AG08396 (cell line): ENCODE results near the gene HERC2.
A peak's percentile ranks its signal among the peaks of the same experiment; 100 is the strongest.
"Not testable (repeated sequence)": the region's sequence is repeated elsewhere in the genome, so short reads cannot be mapped to it uniquely, and the experiment has no call there.

Source experiments
- DNase-seq: peaks from one replicate; pipeline ENCODE4 v3.0.0; 2012; ENCODE audit warnings: low spot score, mixed read lengths

Gene HERC2

DNA sequence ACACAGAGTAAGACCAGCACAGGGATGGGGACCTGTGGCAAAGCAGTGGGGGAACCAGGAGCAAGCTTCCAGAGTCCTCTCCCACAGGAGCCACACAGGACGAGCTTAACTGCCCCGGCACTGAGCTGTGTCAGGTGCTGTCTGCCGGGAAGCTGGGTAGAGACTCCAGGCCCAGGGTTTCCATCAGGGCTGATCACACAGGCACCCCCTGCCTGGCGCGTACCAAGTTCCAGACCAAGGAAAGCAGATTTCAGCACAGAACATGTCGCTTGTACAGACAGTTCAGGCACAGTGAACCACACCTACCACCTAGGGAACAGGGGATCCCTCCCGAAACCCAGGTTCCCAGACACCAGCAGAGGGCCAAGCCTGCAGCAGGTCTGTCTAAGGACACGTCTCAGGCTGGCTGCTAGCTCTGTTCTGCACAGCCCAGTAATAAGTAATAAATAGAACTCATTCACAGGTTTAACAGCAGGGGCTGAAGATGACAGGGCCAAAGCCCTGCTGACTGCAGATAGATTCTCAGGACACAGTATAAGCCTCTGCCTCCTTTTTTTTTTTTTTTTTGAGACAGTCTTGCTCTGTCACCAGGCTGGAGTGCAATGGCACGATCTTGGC, 192.6 kb downstream of the HERC2 start:
- DNase-seq = no peak

DNA sequence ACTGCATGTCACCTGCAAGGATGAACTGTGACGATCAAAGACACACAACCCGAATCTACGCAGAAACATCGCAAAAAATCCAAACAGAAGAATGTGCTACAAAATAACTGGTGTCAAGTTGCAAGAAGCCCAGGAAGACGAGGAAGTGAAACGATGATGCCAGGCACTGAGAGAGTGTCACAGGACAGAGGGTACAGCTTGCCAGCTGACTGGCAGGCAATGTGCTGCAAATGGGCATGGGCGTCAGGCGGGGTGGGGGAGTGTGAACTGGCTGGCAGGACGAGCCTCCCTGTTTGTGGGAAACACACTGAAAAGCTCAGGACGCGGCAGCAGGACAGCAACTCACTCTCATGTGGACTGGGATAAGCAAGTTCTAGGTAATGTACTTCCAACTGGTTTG, 193.9 kb downstream of the HERC2 start:
- DNase-seq = no peak

DNA sequence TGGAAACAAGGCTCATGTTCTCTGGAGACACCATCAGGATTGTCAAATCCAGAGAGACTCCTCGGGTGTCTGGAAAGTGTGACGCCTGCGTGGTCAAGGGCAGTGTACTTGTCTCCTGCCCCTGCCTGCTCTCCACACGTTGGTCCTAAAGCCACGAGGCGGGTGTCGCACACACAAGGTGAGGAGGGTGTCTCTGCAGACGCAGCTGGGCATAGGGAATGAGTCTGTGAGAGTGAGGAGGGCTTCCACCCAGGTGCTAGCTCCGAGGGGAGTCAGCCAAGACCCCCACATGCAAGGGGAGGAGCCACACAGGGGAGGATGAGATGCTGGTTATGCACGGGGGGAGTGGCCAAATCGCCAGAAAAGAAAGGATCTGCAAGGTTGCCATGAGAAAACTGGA, 194.9 kb downstream of the HERC2 start:
- no peak for DNase-seq

DNA sequence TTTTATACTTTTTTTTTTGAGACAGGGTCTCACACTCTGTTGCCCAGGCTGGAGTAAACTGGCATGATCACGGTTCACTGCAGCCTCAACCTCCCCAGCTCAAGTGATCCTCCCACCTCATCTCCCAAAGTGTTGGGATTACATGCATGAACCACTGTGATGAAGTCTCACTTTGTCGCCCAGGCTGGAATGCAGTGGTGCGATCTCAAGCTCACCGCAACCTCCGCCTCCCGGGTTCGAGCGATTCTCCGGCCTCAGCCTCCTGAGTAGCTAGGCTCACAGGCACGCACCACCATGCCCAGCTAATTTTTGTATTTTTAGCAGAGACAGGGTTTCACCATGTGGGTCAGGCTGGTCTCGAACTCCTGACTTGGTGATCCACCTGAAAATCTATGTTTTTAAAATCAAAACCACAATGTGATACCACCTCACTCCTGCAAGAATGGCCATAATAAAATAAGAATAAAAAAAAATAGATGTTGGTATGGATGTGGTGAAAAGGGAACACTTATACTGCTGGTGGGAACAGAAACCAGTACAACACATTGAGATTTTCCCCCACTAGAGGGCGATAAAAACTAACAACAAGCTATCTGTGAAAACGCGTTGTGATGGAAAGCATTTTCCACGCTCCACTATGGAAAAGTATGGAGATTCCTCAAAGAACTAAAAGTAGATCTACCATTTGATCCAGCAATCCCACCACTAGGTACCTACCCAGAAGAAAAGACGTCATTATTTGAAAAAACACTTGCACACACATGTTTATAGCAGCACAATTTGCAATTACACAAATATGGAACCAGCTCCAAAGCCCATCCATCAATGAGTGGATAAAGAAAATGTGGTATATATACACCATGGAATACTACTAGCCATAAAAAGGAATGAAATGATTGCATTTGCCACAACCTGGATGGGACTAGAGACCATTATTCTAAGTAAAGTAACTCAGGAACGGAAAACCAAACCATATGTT, 196.0 kb downstream of the HERC2 start:
- peak; percentile 62 for DNase-seq

DNA sequence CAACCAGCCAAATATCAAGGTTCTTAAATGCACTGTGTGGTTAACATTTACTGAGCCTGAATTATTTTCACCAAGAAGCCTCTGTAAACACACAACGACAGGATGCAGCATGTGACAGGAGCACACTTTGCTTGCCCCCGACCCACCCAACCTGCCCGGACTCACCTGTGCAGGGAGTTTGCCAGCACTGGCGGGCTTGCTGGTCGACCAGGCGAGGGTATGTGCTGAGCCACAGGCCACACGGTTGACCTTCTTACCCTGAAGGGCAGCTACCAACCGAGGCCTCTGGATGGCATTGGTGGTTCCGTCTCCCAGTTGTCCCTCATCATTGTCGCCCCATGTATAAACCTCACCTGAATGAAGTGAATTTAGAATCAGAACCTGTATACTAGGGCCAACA, 197.1 kb downstream of the HERC2 start:
- no peak for DNase-seq

DNA sequence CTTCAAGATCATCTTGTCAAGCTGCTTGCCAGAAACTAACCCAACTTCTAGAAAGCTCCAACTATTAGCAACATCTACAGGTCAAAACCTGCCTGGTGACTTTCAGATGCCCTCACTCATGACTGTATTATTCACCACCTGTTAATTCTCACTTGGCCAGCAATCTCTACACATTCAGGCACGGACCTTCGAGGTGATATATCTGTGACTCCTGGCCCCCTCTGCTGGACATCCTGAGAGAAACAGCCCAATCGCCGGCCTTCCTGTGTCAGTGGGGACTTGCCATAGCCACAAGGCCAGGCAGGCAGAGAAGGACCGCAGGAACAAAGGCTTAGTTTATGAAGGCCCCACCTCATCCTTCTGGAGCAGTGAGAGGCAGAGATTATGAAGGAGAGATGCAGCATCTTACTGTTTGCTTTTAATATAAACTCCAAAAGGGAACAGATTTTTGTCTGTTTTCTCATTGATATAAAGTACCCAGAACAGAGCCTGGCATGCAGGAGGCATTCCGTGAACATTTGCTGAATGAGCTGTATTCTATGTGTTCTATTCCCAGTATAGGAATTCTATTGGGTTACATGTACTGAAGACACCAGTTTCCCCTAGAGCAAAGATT, 198.5 kb downstream of the HERC2 start:
- peak; percentile 86 for DNase-seq

DNA sequence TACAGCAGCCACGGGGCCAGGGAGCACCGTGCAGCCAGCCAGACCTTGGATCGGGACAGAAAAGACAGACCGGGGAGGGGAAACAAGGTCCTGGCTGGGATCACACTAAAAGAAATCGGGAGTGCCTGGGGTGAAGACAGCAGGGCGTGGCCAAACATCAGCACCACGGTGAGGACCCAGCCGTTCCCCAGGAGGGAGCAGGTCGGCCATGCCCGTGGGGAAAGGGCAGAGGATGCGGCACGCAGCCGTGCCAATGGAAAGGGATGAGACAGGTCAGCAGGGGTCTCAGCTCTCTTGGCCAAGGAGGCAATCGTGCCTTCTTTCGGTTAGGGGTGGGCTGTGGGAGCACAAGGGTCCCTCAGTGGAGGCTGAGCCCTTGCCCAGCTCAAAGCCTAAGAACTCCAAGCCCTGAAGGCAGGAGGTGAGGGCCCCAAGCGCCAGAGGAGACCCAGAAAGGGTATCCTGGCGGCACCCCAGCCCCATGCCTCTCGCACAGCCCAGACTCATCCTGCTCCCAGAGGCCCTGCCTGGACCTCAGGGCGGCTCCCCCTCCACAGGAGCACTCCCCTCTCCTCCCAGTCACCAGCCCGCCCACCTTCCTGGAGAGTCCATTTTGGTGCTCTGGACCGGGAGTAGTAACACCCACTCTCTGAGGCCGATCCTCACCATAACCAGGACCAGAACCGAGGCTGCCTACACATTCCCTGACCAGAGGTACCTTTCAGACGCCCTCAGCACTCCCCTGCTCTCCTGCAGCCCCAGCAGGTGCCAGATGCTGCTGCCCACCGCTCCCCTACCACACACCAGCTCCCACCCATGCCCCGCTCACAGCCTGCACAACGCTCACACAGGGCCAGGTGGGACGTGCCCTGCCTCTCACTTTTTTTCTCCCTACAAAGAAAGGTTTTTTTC, 199.7 kb downstream of the HERC2 start:
- DNase-seq = no peak

DNA sequence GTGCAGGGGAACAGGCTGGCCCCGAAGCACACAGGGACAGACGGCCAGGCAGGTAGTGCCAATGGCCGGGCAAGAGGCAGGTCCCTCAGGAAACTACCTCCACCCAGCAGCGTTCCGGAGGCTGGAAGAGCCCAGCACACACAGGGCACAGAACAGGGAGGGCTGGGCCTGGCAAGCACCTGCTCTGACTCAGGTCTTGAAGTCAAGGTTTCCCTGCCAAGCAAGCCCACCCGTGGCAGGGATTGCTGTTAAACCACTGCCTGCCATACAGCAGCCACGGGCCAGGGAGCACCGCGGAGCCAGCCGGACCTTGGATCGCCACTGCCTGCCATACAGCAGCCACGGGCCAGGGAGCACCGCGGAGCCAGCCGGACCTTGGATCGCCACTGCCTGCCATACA, 200.4 kb downstream of the HERC2 start:
- not testable (repeated sequence) for DNase-seq

DNA sequence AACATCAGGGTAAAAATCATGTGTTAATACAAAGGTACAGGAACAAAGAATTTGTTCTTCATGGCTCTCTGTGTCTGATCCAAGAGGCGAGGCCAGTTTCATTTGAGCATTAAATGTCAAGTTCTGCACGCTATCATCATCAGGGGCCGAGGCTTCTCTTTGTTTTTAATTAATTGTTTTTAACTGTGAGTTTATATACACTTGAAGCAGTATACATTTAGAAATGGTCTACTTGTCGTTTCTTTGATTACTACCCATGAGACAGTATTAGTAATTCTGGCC, 201.7 kb downstream of the HERC2 start:
- no peak for DNase-seq

DNA sequence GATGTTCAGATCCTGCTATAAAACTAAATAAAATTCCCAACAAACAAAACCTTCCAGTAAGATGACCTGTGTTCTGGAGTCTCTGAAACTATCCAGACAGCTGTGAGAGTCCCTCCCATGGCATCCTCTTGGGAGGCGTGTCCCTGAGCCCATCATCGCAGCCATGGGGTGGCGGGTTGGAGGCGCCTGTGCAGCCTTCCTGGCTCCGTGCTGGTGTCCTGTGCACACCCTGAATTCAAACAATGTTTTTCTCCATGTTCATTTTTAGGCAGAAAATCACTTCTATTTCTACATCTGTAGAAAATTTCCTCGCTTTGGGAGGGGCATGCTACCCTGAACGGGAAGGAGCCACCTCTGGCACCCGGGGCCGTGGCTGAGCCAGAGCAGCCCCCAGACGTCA, 203.4 kb downstream of the HERC2 start:
- DNase-seq = no peak

DNA sequence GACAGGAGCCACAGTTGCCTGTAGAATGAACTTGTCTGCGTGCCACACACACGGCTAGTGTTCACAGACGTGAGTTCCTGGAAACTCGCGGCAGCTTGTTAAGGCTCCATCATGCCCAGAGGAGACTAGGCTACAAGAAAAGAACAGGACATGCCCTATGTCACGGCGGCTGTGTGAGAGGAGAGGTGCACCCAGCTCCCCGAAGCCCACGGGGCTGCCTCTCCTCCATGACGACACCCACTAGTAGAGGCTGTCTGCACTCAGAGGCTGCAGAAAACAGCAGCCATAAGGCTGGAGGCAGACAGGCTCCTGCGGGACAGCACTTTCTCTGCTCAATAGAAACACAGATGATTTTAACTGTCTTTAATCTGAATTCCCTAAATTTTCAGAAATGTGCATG, 203.9 kb downstream of the HERC2 start:
- DNase-seq = no peak

DNA sequence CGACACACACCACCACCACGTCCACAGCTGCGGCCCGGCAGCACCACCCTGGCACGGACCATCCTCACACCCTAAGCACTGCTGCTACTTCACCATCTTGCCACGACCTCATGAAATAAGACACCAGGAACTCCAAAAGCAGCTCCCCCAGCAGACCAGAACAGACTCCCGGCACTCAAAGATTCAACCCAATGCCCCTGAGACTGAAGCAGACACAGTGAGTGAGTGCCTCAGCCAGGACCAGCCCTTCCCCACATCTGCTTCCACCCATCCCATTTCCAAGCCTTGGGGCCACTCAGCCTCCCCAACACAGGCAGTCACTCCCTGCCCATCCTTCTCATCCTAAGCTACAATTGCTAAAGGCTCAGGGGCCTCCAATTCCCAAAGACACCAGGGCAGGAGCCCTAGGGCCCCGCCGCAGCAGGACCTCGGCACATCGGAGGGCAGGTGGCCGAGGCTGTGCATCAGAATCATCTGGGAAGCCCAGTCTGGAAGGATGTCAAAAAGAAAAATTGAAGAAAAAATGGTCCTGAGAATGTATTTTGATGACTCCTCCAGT, 204.5 kb downstream of the HERC2 start:
- DNase-seq = no peak

DNA sequence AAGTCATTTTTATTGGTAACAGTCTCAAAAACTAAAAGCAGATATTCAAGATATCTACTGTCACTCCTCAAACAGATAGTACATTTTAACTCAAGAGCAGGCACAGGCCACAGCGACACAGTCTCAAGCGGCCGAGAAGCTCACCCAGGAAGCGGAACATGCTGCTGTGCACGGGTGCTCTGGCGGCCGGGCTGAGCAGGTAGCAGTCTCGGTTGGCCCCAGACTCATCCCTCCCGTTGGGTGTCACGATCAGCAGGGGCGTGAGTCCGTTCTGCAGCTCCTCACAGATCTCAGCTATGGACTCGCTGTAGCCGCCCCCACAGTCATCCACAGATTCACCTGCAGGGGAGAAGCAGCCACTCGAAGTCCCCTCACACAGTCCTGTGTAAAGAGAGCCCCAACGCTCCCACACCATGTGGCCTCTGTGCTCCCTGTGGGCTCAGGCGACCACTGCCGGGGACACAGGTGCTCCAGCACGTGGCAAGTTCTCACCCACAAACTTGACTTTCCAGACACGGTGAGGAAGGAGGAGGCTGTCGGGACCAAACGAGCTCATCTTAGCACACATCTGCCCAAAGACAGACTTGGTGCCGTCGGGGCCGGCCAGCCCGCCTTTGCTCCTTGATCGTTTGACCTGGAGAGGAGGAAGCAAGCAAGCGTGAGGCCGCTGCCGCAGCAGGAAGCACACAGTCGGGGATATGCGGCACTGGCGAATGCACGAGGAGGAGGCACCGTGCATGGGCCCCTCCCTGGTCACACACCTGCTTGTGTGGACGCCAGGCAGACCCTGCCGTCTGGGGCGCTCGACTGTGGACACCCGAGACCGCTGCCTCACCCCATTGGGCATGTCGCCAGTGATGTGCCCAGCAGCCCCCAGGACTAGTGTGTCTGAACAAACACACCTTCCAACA, 205.2 kb downstream of the HERC2 start:
- no peak for DNase-seq

DNA sequence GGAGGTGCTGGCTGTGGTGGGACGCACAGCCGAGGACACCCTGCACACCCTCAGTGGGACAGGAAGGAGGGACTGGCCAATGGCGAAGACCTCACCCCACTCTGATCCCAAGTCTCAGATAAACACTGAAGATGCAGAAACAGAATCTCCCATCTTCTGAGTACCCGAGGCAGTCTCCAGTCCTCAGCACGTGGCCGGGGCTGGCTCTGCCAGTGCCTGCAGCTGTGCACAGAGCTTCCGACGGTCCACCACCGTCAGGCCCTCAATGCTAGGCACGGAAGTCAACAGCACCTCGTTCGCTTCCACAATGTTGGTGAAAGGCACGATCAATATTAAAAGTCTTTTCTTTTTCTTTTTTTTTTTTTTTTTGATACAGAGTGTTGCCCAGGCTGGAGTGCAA, 206.1 kb downstream of the HERC2 start:
- DNase-seq = no peak

DNA sequence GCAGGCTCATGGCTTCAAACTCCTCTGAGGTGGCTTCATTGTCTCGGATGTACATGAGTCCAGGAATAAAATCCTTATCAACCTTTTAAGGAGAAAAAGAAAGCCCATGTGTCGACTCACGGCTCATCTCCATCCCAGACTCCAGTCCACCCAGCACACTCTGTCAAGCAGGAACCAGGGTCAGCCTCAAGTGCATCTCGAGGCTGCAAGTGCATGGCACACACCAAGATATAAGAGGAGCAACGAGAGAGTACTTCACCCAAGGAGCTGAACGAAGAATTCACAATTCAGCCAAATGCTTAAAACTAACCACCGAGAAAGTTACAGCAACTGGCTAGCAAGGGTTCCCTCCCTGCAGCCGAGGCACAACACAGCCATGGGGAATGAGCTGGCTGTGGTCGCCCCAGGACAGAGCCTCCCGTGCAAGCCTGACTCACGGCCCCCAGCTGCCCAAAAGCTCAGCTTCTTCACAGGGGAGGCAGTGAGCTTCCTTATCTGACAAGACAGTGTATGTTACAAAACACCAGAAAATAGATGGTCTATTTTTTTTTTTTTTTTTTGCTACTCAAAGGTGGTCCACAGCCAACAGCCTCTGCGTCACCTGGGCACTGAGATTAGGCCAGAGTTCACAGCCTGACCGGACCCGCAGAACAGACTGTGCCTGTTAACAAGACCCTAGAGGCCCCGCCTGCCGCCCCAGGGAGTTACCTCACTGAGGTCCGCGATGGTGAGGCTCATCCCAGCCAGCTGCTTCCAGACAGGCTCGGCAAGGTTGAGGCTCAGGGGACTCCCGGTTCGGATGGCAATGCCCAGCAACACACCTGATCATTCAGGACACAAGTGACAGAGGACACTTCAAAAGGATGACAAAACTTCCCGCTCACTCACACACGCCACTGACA, 207.0 kb downstream of the HERC2 start:
- DNase-seq = no peak

DNA sequence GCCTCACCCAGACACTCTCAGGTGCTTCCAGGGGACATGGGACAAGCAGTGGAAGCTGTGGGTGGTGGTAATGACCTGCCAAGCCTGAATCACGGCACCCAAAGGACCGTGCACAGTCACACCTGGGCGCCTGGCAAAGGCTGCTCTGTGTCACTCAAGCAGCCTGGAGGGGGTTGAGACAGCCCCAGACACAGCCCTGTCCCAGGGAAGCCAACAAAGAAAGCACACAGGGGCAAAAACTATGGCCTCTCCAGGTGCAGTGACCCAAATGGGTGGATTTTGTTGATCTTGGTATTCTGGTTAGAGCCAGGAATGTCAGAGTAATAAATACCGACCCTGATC, 207.9 kb downstream of the HERC2 start:
- no peak for DNase-seq

DNA sequence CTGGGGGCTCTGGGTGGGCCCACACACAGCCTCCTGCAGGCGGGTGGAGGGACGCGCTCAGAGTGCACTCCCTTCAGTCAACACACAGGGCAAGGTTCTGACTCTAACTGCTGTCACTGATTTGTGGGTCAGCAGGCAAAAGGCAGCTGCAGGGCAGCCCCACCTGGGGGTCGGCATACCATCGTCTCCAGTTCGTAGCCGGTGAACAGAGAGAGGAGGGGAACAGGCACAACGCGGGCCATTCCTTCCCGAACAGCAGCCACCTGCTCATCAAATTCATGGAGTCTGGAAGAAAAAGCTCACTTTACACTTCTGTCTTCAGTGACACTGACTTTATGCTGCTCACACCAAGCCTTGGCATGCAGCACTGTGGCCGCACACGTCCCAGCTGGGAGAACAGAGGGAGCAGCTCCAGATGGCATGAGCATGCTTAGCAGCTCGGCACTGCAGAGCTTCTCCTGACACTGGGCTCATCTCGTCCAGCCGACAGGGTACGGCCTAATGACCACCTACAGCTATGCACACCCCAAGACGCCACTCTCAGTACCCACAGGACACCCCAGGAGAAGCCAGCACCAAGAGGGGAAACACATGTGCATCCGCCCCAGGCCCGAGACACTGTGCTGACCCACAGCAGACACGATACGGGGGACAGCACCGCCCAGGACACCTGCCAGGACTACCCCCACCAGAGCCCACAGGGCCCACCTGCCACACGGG, 208.4 kb downstream of the HERC2 start:
- DNase-seq = no peak

DNA sequence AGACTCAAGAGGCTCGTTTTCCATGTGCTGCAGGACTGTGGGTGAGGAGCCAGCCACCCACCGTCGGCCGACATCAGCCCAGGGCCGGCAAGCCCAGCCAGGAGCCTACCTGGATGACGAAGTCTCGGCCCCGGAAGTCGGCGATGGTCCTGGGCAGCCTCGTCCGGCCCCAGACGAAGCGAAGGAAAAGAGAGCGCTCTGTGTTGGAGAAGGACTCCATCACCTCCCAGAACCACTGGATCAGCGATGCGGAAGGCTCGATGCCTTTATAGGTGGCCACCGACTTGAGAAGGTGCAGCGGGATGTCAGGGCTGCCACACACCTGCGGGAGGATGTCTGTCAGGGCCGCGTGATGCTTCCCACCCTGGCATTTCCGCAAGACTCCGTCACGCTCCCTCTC, 209.0 kb downstream of the HERC2 start:
- DNase-seq = no peak

DNA sequence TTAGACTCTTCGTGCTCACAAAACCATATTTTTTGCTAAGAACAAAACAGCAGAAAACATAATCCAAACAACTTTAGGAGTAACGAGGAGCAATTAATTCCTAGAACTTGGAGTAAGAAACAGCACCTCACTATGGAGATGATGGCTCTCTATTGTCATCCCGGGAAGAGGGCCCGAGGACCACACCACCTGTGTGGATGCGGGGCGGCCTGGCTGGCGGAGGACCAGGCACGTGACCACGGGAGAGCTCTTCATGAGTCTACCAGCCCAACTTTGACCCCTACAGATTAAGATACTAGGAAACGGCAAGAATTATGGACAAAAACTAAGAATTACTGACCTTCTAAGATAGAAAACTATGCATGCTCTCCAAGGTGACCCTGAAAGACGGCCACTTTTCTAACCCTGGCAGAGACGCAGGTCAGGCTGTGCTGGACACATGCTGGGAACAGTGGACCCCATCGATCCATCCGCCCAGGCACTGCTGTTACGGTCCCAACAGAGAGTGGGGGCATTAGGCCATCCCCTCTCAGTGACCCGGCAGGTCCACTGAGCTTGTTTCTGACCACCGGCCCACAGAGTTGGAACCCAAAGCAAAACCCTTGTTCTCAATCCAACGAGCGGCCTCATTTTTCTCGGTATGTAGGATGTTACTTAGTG, 209.7 kb downstream of the HERC2 start:
- DNase-seq = no peak
